BE2C (cell line): ENCODE results near the gene RRP1B. TPM values are rescaled to one million over a fixed set of nuclear protein-coding genes. Genes with fewer than 3 reads are reported as not detected.
"Not testable (repeated sequence)": the region's sequence is repeated elsewhere in the genome, so short reads cannot be mapped to it uniquely, and the experiment has no call there.

Source experiments
- DNase-seq: peaks from one replicate; pipeline ENCODE4 v3.0.0-alpha.2; 2020
- H3K27me3 ChIP-seq: fragments of 250-450 bp; sonication (Bioruptor Pico); 2 replicates; pipeline ENCODE4 v1.5.1; 2020; ENCODE audit warnings: mild to moderate bottlenecking
- H3K36me3 ChIP-seq: fragments of 250-450 bp; sonication (Bioruptor Pico); 2 replicates; pipeline ENCODE4 v1.5.1; 2020; ENCODE audit warnings: mild to moderate bottlenecking
- H3K4me1 ChIP-seq: fragments of 250-450 bp; sonication (Bioruptor Pico); 2 replicates; pipeline ENCODE4 v1.5.1; 2020
- H3K4me3 ChIP-seq: 2 replicates; pipeline ENCODE4 v1.5.1; 2011; ENCODE audit warnings: low read depth, low read length
- H3K9me3 ChIP-seq: fragments of 250-450 bp; sonication (Bioruptor Pico); 2 replicates; pipeline ENCODE4 v1.5.1; 2020
- CTCF ChIP-seq: IDR thresholded peaks from 2 replicates; pipeline ENCODE4 v1.5.1; 2012; ENCODE audit warnings: mild to moderate bottlenecking, low read depth, low read length
- polyA plus RNA-seq: library from polyadenylated mRNA; unstranded; fragments of >200 nt; gene quantifications from one replicate; pipeline ENCODE4 v1.2.1, GENCODE V29; 2012; ENCODE audit warnings: low read depth, missing spikeins; ENCODE audit not compliant: insufficient read length, insufficient read depth

RRP1B gene
- polyA plus RNA-seq = 28.6 TPM

DNA sequence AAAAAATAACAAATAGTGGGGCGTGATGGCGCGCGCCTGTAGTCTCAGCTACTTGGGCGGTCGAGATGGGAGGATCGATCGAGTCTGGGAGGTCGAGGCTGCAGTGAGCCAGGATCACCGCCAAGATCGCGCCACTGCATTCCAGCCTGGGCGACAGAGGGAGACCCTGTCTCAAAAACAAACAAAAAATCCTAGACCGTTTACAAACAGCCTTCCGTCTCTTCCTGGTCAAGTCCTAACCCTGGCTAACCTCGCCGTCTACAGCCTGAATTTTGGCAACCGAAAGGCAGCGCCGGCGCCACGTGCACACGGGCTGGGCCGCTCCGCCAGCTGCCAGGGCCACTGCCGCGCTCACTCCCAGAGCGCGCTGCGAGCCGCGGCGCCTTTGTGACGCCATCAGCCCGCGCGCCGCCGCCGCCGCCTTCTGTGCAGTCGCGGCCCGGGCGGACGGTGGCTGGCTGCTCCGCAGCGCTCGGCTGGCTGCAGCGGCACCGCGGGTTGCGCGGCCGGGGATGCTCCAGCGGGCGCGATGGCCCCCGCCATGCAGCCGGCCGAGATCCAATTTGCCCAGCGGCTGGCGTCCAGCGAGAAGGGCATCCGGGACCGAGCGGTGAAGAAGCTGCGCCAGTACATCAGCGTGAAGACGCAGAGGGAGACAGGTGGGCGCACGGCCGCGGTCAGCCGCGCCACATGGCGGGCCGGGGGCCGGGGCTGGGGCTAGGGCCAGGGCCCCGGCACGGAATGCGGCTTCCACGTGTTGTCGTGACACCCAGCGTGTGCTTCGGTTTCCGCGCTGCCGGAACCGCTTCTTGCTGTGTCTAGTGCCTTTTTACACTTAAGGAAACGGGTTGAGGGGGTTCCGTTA, at the start of gene RRP1B, which contains the start of gene HSF2BP:
TSS of gene RRP1B (plus strand) at position 425 of the 865 bp plus-strand sequence. CDS start at position 530, 105 bp downstream.
TSS of gene HSF2BP (minus strand) at position 353 of the 865 bp plus-strand sequence. CDS start 1,392 bp downstream, outside the sequence.
- Histone ChIP-seq H3K4me3 (peak within 1 kb of the TSS; percentile 98), H3K4me1 (peaks cover 6% of the 10 kb centered on the region), H3K9me3 (peaks cover 4% of the 10 kb centered on the region; the same call in 1 of the 2 replicates), H3K27me3 (no peaks in the 10 kb centered on the region), H3K36me3 (peaks cover 34% of the 10 kb centered on the region)
- DNase-seq = peak; percentile 89
- no peak for TF ChIP-seq CTCF

GRCh38 chr21:43611598-43612369, 47.6 kb upstream of the RRP1B start:
- H3K9me3 ChIP-seq = no peaks in the 10 kb centered on the region
- DNase-seq = peak; percentile 78
- H3K4me1 ChIP-seq = peaks cover 17% of the 10 kb centered on the region
- H3K4me3 ChIP-seq = no peak overlapping the region; the same call in 1 of the 2 replicates
- no peaks in the 10 kb centered on the region for H3K27me3 ChIP-seq
- no peaks in the 10 kb centered on the region for H3K36me3 ChIP-seq
- peak; percentile 97 for TF ChIP-seq CTCF

DNA sequence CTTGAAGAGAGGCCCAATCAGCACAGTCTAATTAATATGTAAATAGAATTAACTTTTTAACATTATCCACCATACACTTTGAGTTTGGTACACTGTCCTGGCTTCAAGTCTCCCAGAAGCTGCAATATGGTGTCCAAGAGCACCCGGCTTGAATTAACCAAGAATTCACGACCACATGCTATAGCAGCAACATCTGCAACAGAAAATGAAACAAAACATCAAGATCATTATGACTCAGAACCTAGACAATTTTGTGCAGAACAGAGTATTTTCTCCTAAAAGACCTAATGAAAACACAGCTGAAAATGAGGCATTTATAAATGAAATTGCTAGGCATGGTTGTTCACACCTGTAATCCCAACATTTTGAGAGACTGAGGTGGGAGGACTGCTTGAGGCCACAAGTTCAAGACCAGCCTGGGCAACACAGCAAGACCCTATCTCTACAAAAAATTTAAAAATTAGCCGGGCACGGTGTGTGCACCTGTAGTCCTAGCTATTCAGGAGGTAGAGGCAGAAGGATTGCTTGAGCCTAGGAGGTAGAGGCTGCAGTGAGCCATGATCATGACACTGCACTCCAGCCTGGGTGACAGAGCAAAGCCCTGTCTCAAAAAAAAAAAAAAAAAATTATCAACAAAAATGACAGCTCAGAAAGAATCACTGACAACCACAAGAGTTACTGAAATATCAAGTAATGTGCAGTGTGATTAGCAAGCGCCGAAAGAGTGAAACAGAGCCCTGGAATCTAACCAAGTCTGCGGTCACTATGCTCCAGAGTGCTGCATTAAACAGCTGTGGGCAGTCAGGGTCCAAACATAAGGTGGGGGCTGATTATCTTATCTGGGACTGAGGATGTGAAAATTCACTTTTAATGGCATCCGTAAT, 45.4 kb upstream of the RRP1B start:
- H3K9me3 ChIP-seq = no peaks in the 10 kb centered on the region
- H3K36me3 ChIP-seq = no peaks in the 10 kb centered on the region
- TF ChIP-seq CTCF = no peak
- H3K4me1 ChIP-seq = peaks cover 14% of the 10 kb centered on the region
- no peak overlapping the region for H3K4me3 ChIP-seq
- no peaks in the 10 kb centered on the region for H3K27me3 ChIP-seq
- no peak for DNase-seq

GRCh38 chr21:43614839-43615238, 44.5 kb upstream of the RRP1B start:
- Histone ChIP-seq H3K4me1 (peaks cover 11% of the 10 kb centered on the region), H3K27me3 (no peaks in the 10 kb centered on the region), H3K36me3 (no peaks in the 10 kb centered on the region), H3K9me3 (no peaks in the 10 kb centered on the region), H3K4me3 (no peak overlapping the region)
- no peak for TF ChIP-seq CTCF
- DNase-seq = no peak

DNA sequence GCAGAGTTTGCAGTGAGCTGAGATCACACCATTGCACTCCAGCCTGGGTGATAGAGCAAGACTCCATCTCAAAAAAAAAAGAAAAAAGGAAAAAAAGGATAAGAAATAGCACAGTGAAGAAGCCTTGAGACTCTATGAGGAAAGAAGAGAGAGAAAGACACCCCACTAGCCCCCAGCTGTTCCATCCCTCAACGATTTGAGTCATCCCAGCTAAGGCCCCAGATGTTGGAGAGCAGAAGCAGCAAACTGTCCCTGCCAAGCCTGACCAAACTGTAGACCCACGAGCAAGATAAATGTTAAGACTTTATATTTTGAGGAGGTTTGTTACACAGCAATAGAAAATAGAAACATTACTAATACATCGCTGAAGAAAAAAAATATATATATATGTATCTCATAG, 42.5 kb upstream of the RRP1B start:
- not testable (repeated sequence) for H3K4me3 ChIP-seq, H3K9me3 ChIP-seq, H3K4me1 ChIP-seq, DNase-seq, H3K27me3 ChIP-seq, H3K36me3 ChIP-seq

DNA sequence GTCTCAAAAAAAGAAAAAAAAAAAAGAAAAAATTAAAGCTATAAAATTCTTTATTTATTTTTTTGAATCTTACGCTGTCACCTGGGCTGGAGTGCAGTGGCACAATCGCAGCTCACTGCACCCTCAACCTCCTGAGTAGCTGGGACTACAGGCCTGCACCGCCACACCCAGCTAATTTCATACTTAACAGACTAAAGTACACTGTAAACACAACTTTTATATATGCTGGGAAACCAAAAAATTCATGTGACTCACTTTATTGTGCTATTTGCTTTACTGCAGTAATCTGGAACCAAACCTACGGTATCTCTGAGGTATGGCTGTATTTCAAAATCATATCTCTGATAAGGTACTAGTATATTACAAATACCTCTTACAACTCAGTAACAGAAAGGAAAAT, 40.4 kb upstream of the RRP1B start:
- H3K27me3 ChIP-seq = no peaks in the 10 kb centered on the region
- H3K36me3 ChIP-seq = no peaks in the 10 kb centered on the region
- no peaks in the 10 kb centered on the region for H3K4me1 ChIP-seq
- no peak for TF ChIP-seq CTCF
- DNase-seq = no peak
- H3K4me3 ChIP-seq = no peak overlapping the region
- H3K9me3 ChIP-seq = no peaks in the 10 kb centered on the region
